Osteocyte (in vitro differentiated cells): Measurements from ENCODE around the gene MFSD6. TPM values are rescaled to one million over a fixed set of nuclear protein-coding genes. Genes with fewer than 3 reads are reported as not detected.
A peak's percentile ranks its signal among the peaks of the same experiment; 100 is the strongest.

Experiments
- DNase-seq: peaks from one replicate; pipeline ENCODE4 v3.0.0; 2021; ENCODE audit warnings: mixed read lengths; ENCODE audit not compliant: unreplicated experiment; ENCODE audit errors: extremely low spot score
- H3K27ac Mint-ChIP-seq: one replicate; pipeline ENCODE4 v1.8.0; 2021; ENCODE audit warnings: mild to moderate bottlenecking, mixed read lengths; ENCODE audit not compliant: unreplicated experiment
- H3K27me3 Mint-ChIP-seq: one replicate; pipeline ENCODE4 v1.8.0; 2021; ENCODE audit warnings: mixed read lengths; ENCODE audit not compliant: unreplicated experiment
- H3K36me3 Mint-ChIP-seq: one replicate; pipeline ENCODE4 v1.8.0; 2021; ENCODE audit warnings: mixed read lengths; ENCODE audit not compliant: unreplicated experiment
- H3K4me1 Mint-ChIP-seq: one replicate; pipeline ENCODE4 v1.8.0; 2021; ENCODE audit warnings: mixed read lengths; ENCODE audit not compliant: unreplicated experiment
- H3K4me3 Mint-ChIP-seq: one replicate; pipeline ENCODE4 v1.8.0; 2021; ENCODE audit warnings: mild to moderate bottlenecking, moderate library complexity, mixed read lengths; ENCODE audit not compliant: unreplicated experiment
- H3K9me3 Mint-ChIP-seq: one replicate; pipeline ENCODE4 v1.8.0; 2021; ENCODE audit warnings: mixed read lengths; ENCODE audit not compliant: unreplicated experiment
- CTCF ChIP-seq: fragments of 200-600 bp; sonication (generic); IDR thresholded peaks from 2 replicates; pipeline ENCODE4 v1.5.0; 2021; ENCODE audit warnings: antibody characterized with exemption, mild to moderate bottlenecking, moderate library complexity
- total RNA-seq: library from RNA; stranded (reverse); gene quantifications from 2 replicates; pipeline ENCODE4 v1.2.1, GENCODE V29; 2021

The MFSD6 gene
- total RNA-seq, 1 donor from 2014 or later, result 12.1 TPM

GRCh38 chr2:190497428-190497827 lies 89.3 kb downstream of the MFSD6 start:
- no peak for TF ChIP-seq CTCF
- H3K27ac Mint-ChIP-seq, result peak overlapping the region; percentile 33
- peaks cover 4% of the 10 kb centered on the region for H3K4me1 Mint-ChIP-seq
- no peaks in the 10 kb centered on the region for H3K27me3 Mint-ChIP-seq
- H3K9me3 Mint-ChIP-seq, result peaks cover 18% of the 10 kb centered on the region
- H3K36me3 Mint-ChIP-seq, result peaks cover 29% of the 10 kb centered on the region
- H3K4me3 Mint-ChIP-seq, result no peak overlapping the region
- no peak for DNase-seq

GRCh38 chr2:190499273-190499672 lies 91.1 kb downstream of the MFSD6 start:
- Mint-ChIP-seq H3K4me3 (no peak overlapping the region), H3K9me3 (peaks cover 10% of the 10 kb centered on the region), H3K27ac (no peak overlapping the region), H3K36me3 (peaks cover 20% of the 10 kb centered on the region), H3K4me1 (peaks cover 4% of the 10 kb centered on the region), H3K27me3 (no peaks in the 10 kb centered on the region)
- DNase-seq, result no peak
- no peak for TF ChIP-seq CTCF

- no peak overlapping the region for H3K27ac Mint-ChIP-seq
- H3K4me3 Mint-ChIP-seq, result no peak overlapping the region
- H3K36me3 Mint-ChIP-seq, result peaks cover 20% of the 10 kb centered on the region
- no peak for DNase-seq
- TF ChIP-seq CTCF, result no peak
- H3K4me1 Mint-ChIP-seq, result peaks cover 6% of the 10 kb centered on the region
- H3K27me3 Mint-ChIP-seq, result no peaks in the 10 kb centered on the region
- peaks cover 9% of the 10 kb centered on the region for H3K9me3 Mint-ChIP-seq
These were observed 91.9 kb downstream of the MFSD6 start for GRCh38 chr2:190500054-190500502.

GRCh38 chr2:190501231-190501630 lies 93.1 kb downstream of the MFSD6 start:
- no peaks in the 10 kb centered on the region for H3K27me3 Mint-ChIP-seq
- H3K4me3 Mint-ChIP-seq, result no peak overlapping the region
- peaks cover 20% of the 10 kb centered on the region for H3K36me3 Mint-ChIP-seq
- H3K9me3 Mint-ChIP-seq, result no peaks in the 10 kb centered on the region
- no peak for DNase-seq
- TF ChIP-seq CTCF, result no peak
- H3K4me1 Mint-ChIP-seq, result peaks cover 8% of the 10 kb centered on the region
- no peak overlapping the region for H3K27ac Mint-ChIP-seq

- Mint-ChIP-seq H3K4me3 (no peak overlapping the region), H3K9me3 (no peaks in the 10 kb centered on the region), H3K27me3 (no peaks in the 10 kb centered on the region), H3K36me3 (peaks cover 20% of the 10 kb centered on the region), H3K4me1 (peaks cover 8% of the 10 kb centered on the region), H3K27ac (no peak overlapping the region)
- no peak for DNase-seq
- TF ChIP-seq CTCF, result no peak
These were observed 93.7 kb downstream of the MFSD6 start for GRCh38 chr2:190501702-190502407.
